ENCODE data around the gene TENM4.

The TENM4 gene

GRCh38 chr11:79055856-79056631 is 384.8 kb downstream of the TENM4 start:
- no peak for DNase-seq (ENCODE audit: low spot score)

GRCh38 chr11:79054636-79055035 is 386.2 kb downstream of the TENM4 start:
- DNase-seq (ENCODE audit: low spot score): no peak

GRCh38 chr11:79052544-79052943 is 388.3 kb downstream of the TENM4 start:
- DNase-seq (ENCODE audit: low spot score): no peak

- no peak for DNase-seq (ENCODE audit: low spot score)
Observed at GRCh38 chr11:79050786-79051185, 390.0 kb downstream of the TENM4 start.

- no peak for DNase-seq (ENCODE audit: low spot score)
Observed at GRCh38 chr11:79049741-79050179, 391.1 kb downstream of the TENM4 start.

- no peak for DNase-seq (ENCODE audit: low spot score)
Observed at GRCh38 chr11:79047980-79048379, 392.9 kb downstream of the TENM4 start.

GRCh38 chr11:79047321-79047720 is 393.5 kb downstream of the TENM4 start:
- DNase-seq (ENCODE audit: low spot score): no peak

GRCh38 chr11:79046366-79046765 is 394.5 kb downstream of the TENM4 start:
- DNase-seq (ENCODE audit: low spot score): no peak

GRCh38 chr11:79045800-79046304 is 395.0 kb downstream of the TENM4 start:
- DNase-seq (ENCODE audit: low spot score): no peak

GRCh38 chr11:79045018-79045799 is 395.6 kb downstream of the TENM4 start:
- DNase-seq (ENCODE audit: low spot score): no peak

- no peak for DNase-seq (ENCODE audit: low spot score)
Observed at GRCh38 chr11:79044201-79044600, 396.6 kb downstream of the TENM4 start.

- DNase-seq (ENCODE audit: low spot score): no peak
Observed at GRCh38 chr11:79043726-79044125, 397.1 kb downstream of the TENM4 start.

- DNase-seq (ENCODE audit: low spot score): no peak
Observed at GRCh38 chr11:79042824-79043223, 398.0 kb downstream of the TENM4 start.

GRCh38 chr11:79040348-79040747 is 400.5 kb downstream of the TENM4 start:
- DNase-seq (ENCODE audit: low spot score): no peak

GRCh38 chr11:79039122-79039521 is 401.7 kb downstream of the TENM4 start:
- no peak for DNase-seq (ENCODE audit: low spot score)

GRCh38 chr11:79035881-79036280 is 404.9 kb downstream of the TENM4 start:
- no peak for DNase-seq (ENCODE audit: low spot score)

- DNase-seq (ENCODE audit: low spot score): no peak
Observed at GRCh38 chr11:79033833-79034232, 407.0 kb downstream of the TENM4 start.

GRCh38 chr11:79030448-79030847 is 410.4 kb downstream of the TENM4 start:
- DNase-seq (ENCODE audit: low spot score): no peak

- no peak for DNase-seq (ENCODE audit: low spot score)
Observed at GRCh38 chr11:79028225-79028624, 412.6 kb downstream of the TENM4 start.

GRCh38 chr11:79026803-79027445 is 413.9 kb downstream of the TENM4 start:
- DNase-seq (ENCODE audit: low spot score): no peak

GRCh38 chr11:79025622-79026021 is 415.2 kb downstream of the TENM4 start:
- no peak for DNase-seq (ENCODE audit: low spot score)

GRCh38 chr11:79025097-79025496 is 415.7 kb downstream of the TENM4 start:
- DNase-seq (ENCODE audit: low spot score): no peak

- DNase-seq (ENCODE audit: low spot score): no peak
Observed at GRCh38 chr11:79022265-79022664, 418.6 kb downstream of the TENM4 start.
